Stimulated activated CD4-positive, alpha-beta T cell treated with anti-CD3 and anti-CD28 coated beads, Interleukin-12 subunit alpha, Interleukin-12 subunit beta, amount 100 ng/mL, for 24 hours (primary cell): ENCODE data around the gene TKT.
A peak's percentile ranks its signal among the peaks of the same experiment; 100 is the strongest.

Experiments used
- DNase-seq, 2 experiments: peaks; one replicate each; pipeline ENCODE4 v3.0.0-alpha.2; 2020; ENCODE audit warnings: low read depth in 2 of 2

TKT gene

DNA sequence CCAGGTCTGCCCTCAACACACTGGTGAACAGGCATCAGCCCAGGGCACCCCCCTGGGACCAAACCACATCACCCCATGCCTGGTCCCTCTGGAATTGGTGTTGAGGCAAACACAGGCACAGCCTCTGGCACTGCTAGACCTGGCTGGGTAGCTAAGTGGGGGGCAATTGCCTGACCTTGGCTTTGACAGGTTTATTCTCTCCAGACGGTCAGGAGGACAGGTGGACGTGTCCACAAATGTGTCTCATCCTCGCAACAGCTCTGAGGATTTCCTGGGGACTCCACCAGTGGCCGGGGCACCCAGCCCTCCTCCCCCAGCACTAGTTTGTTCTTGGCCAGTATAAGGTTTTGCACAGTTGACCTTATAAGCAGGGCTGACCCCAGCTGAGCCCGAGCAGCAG lies 31.3 kb downstream of the TKT start:
- no peak for DNase-seq

DNA sequence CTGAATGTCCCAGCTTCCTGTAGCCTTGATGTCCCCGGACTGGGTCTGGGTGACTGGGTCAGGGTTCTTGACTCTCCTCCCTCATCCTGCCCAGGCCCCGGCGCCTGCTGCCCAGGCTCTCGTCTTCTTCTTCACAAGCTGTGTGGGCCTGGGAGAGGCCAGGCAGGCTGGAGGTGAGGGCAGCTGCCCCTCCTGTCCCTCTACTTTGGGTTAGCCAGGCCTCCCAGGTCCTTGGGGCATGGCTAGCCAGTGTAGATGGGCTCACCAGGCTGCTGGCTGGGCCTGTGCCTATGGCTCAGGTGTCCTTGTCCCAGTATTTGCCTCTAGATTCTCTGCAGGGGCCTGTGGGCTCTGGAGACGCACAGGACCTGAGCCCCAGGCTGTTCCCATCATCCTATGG lies 31.8 kb downstream of the TKT start:
- DNase-seq, result no peak

DNA sequence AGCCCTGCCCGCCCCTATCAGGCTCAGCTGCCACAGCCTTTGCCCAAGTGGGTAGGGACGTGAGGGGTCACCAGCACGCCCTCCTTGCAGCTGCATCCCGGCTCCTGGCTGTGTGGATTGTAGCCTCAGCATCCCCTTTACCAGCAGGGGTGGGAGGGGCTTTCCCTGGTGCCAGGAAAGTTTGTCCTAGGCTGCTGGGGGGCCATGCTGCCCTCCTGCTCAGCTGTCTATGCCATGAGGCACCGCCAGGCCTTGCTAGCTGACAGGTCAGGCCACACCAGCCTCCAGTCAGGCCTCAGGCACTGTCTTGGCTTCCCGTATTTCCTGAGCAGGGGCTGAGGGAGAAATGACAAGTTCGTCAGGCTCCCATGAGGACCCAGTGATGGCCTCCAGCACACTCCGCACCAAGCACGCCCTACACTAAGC lies 32.3 kb downstream of the TKT start:
- DNase-seq, result no peak

DNA sequence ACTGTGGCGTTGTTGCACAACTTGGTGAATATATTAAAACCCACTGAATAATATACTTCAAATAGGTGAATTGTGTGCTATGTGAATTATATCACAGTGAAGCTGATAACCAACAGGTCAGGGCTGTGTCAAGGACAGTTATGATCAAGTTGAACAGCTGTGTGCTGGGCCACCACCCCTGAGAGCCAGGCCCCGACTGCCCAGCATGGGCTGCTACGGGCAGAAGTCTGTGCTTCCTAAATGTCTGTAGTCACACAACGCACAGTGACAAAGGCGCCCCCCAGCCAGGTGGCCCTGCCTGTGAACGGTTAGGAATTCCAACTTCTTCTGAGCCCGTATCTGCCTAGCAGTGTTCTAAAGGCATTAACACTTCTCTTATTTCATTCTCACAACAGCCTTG lies 32.8 kb downstream of the TKT start:
- DNase-seq, result no peak

DNA sequence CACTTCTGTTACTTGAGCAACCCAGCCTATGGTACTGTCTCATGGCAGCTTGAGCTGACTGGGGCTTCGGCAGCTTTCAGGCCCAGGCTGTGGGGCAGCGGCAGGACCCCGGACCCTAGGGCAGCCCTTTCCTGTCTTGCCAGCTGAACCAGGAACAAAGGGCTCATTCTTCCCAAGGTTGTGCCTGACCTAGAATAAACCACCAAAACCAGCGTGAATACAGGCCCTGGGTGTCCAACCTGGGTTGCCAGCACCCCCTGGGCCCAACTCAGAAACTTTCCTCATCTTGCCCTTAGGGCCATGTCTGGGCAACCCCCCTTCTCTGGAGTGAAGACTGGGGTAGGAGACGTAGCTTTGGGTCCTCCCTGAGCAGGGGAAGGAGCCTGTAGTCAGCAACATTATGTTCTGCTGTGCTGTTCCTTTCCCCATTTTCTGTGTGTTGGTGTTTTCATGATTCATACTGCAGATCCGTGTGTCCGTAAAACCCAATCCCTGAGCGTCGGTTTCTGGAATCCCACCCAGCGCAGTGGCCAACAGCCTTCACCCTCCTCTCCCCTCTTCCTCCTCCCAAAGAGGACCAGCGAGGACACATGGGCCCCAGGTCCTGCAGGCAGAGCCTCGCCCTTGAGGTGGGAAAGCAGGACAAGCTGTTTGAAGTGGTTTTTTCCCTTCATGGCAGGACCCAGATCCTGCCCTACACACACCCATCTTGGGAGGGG lies 33.5 kb downstream of the TKT start:
- DNase-seq, result no peak

DNA sequence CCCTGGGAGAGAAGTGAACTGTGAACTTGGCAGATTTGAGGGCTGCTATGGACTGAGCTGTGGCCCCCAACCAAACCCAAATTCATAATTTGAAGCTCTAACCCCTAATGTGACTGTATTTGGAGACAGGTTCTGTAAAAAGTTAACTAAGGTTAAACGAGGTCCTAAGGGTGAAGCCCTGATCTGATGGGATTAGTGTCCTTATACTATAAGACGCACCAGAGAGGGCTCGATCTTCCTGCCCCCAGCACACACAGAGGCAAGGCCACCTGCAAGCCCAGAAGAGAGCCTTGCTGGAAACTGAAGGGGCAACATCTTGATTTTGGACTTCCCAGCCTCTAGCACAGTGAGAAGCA lies 34.0 kb downstream of the TKT start:
- DNase-seq, result no peak

DNA sequence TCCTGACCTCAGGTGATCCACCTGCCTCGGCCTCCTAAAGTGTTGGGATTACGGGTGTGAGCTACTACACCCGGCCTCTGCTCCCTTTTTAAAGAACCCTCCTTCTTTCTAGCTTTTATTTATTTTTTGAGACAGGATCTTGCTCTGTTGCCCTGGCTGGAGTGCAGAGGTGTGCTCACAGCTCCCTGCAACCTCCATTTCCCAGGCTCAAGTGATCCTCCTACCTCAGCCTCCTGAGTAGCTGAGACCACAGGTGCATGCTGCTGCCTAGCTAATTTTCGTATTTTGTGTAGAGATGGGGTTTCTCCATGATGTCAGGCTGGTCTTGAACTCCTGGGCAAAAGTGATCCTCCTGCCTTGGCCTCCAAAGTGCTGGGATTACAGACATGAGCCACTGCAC lies 34.5 kb downstream of the TKT start:
- DNase-seq, result no peak

DNA sequence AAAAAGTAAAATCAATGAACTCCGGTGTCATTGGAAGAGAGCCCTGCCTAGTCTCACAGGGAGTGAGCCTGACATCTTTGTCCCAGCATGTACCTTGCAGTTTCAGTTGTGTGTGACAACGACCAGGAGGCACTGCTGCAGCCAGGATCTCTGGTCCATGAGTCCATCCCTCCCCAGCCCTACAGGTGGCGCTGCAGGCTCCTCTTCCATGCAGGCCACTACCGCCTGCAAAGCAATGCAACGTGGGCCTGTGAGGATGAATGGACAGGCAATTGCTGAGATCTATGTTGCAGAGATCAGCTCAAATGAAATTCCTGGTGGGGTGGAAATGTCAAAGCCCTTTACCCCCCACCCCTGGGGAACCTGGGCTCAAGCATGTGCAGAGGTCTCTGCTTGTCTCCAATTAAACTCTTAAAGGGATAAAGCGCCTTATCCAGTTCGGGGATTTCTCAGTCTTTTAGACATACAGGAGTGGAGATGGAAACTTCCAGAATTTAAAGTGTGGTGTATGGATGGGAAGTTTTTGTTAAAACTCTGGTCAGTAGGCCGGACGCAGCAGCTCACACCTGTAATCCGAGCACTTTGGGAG lies 35.8 kb downstream of the TKT start:
- peak; percentile 52 to 80 for DNase-seq

DNA sequence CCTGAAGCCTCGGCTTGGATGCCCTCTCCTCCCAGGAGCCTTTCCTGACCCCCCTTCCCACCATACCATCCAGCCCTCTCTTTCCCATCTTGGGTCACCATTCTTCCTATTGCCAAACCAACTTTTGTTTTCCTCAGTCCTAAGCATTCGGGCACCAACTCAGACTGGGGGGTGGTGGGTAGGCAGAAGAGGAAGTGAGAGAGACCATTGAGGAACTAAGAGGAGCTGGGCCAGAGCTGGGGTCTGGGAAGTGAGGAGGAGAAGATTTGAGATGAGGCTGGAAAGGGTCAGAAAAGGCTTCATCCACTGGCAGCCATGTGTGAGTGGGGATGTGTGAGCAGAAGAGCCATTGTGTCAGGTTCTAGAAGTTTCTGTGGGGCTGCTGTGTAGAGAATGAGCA lies 37.7 kb downstream of the TKT start:
- no peak for DNase-seq

DNA sequence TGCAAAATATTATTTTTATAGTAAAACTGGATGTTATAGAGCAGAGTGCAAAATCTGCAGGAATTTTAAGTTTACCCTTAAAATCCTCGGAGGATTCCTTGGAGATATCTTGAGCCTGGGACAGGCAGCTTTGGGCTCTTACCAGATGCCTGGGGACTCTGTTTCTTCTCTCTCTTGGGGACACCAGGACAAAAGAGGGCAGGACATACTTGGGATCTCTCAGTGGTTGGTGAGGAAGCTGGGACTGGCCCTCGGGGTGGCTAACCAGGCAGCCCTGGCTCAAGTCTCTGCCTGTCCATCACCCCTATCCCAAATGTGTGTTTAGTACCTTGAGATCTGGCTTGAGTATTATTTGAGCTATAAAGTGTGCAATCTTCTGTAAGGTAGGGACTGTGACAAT lies 38.6 kb downstream of the TKT start:
- DNase-seq, result no peak

DNA sequence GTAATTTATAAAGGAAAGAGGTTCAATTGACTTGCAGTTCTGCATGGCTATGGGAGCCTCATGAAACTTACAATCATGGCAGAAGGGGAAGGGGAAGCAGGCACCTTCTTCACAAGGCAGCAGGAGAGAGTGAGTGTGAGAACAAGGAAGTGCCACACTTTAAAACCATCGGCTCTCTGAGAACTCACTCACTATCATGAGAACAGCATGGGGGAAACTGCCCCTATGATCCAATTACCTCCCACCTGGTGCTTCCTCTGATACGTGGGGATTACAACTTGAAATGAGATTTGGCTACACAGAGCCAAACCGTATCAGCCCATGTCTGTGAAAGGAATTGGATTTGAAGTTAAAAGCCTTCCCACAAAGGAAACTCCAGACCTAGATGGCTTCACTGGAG lies 39.1 kb downstream of the TKT start:
- DNase-seq, result no peak

DNA sequence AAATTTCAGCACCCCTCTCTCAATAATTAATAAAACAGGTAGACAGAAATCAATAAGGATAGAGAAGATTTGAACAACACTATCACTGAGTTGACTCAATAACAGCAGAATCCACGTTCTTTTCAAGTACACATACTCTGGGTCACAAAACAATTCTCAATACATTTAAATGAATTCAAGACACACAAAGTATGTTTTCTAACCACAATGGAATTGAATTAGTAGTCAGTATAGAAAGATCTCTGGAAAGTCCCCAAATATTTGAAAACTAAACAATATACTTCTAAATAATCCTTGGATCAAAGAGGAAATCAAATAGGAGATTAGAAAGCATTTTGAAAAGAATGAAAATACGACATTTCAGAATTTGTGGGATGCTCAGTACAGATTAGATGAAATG lies 40.0 kb downstream of the TKT start:
- DNase-seq, result no peak

DNA sequence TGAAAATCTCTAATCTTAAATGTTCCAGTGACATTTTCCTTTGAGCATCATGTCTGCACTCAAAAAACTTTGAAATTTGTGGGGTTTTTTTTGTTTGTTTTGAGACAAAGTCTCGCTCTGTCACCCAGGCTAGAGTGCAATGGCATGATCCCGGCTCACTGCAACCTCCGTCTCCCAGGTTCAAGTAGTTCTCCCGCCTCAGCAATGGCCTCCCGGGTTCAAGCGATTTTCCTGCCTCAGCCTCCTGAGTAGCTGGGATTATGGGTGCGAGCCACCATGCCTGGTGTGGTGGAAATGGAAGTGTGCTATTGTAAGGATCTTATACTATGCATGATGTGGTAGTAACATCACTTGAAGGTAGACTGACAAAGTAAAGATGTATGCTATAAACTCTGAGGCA lies 42.5 kb downstream of the TKT start:
- no peak for DNase-seq

DNA sequence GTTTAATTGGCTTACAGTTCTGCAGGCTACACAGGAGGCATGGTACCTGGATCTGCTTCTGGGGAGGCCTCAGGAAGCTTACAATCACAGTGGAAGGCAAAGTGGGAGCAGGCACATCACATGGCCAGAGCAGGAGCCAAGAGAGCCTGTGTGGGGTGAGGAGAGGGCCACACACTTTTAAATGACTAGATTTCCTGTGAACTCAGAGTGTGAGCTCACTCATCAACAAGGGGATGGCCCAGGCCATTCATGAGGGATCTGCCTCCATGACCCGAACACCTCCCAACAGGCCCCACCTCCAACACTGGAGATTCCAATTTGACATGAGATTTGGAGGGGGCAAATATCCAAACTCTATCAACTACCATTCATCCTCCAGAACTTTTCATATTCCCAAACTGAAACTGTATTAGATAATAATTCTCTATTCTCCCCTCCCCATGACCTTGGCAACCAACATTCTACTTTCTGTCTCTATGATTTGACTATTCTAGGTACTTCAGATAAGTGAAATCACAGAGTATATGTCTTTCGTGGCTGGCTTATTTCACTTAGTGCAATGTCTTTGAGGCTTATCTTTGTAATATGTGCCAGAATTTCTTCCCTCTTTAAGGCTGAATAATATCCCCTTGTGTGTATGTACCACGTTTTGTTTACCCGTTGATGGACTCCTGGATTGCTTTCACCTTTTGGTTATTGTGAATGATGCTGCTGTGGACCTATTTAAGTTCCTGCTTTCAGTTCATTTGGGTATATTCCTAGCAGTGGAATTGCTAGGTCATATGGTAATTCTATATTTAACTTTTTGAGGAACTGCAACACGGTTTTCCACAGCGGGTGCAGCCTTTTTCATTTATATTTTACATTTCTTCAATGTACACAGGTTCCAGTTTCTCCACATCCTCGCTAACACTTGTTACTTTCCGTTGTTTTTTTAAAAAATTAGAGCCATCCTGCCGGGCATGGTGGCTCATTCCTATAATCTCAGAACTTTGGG lies 43.8 kb downstream of the TKT start:
- DNase-seq, result no peak

DNA sequence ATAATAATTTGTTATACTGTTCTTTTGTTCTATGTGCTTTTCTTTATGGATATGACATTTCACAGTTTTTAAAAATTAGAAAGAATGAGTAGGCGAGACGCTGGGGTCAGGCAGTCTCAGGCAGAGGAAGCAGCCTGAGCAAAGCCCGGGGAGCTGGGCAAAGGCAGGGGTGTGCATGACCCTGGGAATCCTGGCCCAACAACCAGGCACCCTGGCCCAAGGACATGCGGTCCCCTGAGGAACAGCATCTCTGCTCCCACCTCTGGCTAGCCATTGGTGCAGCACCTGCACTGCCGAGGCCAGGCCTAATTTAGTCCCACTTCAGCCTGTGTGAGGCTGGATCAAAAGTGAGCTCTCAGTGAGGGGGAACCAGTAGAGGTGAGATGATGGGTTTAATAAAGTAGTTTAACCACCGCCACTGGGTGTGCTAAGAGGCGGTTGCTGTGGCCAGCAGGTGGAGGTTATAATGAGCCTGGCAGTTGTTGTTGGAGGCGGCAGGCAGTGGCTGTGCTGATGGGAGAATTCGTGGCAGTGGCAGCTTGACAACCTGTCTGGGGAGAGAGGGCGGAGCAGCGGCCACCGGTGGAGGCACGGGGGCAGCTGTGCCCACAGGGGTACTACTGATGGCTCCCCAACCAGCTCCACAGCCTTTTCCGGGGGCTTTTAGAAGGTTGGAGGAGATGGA lies 53.3 kb downstream of the TKT start:
- no peak for DNase-seq

DNA sequence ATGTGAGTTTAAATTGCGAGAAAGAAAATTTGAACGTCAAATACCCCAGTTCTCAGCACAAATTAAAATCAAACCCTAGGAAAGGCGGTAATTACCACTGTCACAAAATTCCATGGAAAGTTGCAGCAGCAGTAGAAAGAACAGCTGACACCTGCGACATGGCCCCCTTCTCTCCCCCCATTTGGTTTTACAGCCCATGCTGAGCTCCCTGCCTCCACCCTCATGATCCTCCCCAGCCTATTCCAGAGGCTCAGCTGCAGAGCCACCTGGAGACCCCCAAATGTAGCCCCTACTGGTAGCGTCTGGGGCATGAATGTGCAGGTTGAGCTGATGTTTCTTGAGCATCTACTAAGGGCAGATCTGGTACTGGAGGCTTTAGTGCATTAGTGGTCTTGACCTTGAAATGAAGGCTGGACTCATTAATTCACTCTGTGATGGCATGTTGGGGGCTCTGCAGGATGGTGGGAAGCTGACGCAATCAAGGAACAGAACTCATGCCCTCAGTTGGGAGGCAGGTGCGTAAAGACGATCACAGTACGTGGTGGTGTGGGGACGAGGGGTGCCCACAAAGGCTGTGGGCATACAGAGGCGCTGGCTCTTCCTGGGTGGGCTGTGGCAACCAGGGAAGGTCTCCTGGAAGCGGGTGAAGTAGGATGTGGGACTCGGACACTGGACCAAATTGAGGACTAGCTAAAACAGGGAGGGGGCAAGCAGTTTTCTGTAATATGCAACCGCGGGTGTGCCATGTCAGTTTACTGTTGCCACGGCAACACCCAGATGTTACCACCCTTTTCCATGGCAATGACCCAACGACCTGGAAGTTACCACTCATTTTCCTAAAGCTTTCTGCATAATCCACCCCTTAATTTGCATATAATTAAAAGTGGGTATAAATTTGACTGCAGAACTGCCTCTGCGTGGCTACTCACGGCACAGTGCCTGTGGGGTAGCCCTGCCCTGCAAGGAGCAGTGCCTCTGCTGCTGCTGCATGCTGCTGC lies 55.0 kb downstream of the TKT start:
- no peak for DNase-seq

DNA sequence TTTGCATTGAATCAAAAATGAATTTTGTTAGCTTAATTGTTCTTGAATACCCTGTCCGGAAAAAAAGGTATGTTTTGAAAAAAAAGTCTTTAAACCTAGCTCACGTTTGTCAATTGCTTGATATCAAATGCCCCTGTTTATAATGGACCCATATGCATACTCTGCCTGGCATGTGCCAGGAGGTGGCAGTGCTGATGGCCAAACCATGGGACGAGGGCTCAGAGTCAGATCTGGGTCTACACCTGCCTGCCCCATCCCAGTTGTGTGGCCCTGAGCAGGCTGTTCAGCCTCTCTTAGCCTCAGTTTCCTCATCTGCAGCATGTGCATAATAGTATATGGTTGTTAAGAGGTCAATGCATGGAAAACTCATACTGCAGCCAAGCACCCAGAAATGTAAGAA lies 56.0 kb downstream of the TKT start:
- no peak for DNase-seq

DNA sequence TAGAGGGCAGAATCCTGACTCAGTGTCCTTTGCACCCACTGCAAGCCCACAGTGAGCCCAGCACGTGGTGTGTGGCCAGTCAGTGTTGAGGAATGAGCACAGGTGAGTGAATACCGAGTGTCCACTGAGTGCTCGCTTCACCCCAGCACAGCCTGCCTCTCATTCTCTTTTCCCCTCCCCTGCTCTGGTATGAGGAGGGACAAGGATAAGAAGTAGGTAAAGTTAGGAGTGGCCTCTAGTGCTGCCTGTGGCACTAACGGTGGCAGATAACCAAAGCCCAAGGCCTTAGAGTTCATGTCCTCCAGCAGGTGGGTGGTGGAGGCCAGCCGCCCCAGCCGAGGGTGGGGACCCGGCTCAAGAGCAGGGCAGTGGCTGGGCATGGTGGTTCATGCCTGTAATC lies 56.8 kb downstream of the TKT start:
- no peak for DNase-seq

DNA sequence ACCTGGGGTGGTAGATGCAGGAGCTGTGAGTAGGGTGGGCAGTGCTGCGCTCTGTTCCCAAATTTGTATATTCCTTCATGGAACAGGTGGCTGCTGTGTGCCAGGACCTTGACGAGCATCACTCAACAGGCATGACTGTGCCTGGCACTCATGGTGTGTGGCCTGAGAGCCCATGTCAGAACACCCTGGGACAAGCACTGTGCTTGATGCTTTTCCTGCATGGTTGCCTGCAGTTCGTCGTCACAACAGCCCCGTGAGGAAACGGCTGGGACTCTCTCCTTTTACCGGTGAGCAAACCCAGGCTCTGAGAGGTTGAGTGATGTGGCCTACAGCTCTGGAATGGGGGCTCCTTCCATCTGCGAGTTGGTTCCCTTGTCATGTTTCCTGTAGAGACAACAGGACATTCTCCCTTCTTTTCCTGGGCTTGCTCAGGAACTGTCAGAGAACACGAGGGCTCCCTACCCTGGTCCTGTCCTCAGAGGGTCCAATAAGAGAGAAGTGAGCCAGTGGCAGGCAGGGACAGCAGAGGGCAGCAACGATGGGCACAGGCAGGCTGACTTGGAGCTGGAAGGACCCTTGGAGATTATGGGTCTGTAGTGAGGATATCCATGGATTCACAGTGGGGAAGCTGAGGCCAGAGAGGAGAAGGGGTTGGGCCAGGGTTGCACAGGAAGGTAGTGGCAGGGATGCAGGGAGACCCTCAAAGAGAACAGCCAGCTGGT lies 57.4 kb downstream of the TKT start:
- DNase-seq, result no peak
